Dendritic cell treated with granulocyte-macrophage colony-stimulating factor and Interleukin-4, amounts not matched to agents 40 ng/mL and 50 ng/mL, for 4 days (primary cell): ENCODE results near the gene CTDSP2.
"Not testable (repeated sequence)": the region's sequence is repeated elsewhere in the genome, so short reads cannot be mapped to it uniquely, and the experiment has no call there.

Source experiments
- H3K27ac Mint-ChIP-seq: one replicate; pipeline ENCODE4 v1.8.0; 2022; ENCODE audit warnings: mild to moderate bottlenecking, mixed read lengths
- H3K27me3 Mint-ChIP-seq: one replicate; pipeline ENCODE4 v1.8.0; 2022; ENCODE audit warnings: mild to moderate bottlenecking, mixed read lengths
- H3K36me3 Mint-ChIP-seq: one replicate; pipeline ENCODE4 v1.8.0; 2022; ENCODE audit warnings: low read depth, mixed read lengths
- H3K4me1 Mint-ChIP-seq: one replicate; pipeline ENCODE4 v1.8.0; 2022; ENCODE audit warnings: low read depth, mixed read lengths
- H3K4me3 Mint-ChIP-seq: one replicate; pipeline ENCODE4 v1.8.0; 2022; ENCODE audit warnings: mild to moderate bottlenecking, moderate library complexity, mixed read lengths
- H3K9me3 Mint-ChIP-seq: one replicate; pipeline ENCODE4 v1.8.0; 2022; ENCODE audit warnings: mixed read lengths
- intact Hi-C: fragments of 100-400 bp; cut with micrococcal nuclease; formaldehyde crosslinking; loops from one replicate; pipeline ENCODE4 v1.15.0; 2022

Gene CTDSP2

GRCh38 chr12:57887631-57888408, 41.3 kb upstream of the CTDSP2 start:
- intact Hi-C loops = no loop called here
- peaks cover 33% of the 10 kb centered on the region for H3K4me1 Mint-ChIP-seq
- no peaks in the 10 kb centered on the region for H3K36me3 Mint-ChIP-seq
- H3K4me3 Mint-ChIP-seq = no peak overlapping the region
- H3K9me3 Mint-ChIP-seq = no peaks in the 10 kb centered on the region
- H3K27me3 Mint-ChIP-seq = peaks cover 12% of the 10 kb centered on the region
- peak overlapping the region; percentile 43 for H3K27ac Mint-ChIP-seq

GRCh38 chr12:57886964-57887363, 40.4 kb upstream of the CTDSP2 start:
- H3K27ac Mint-ChIP-seq = peak overlapping the region; percentile 7
- H3K4me3 Mint-ChIP-seq, H3K9me3 Mint-ChIP-seq, intact Hi-C loops, H3K36me3 Mint-ChIP-seq: not testable (repeated sequence)
- H3K4me1 Mint-ChIP-seq = peaks cover 26% of the 10 kb centered on the region
- peaks cover 11% of the 10 kb centered on the region for H3K27me3 Mint-ChIP-seq

- Mint-ChIP-seq H3K36me3 (no peaks in the 10 kb centered on the region), H3K4me1 (peaks cover 24% of the 10 kb centered on the region), H3K27me3 (peaks cover 10% of the 10 kb centered on the region), H3K4me3 (no peak overlapping the region), H3K9me3 (no peaks in the 10 kb centered on the region), H3K27ac (peak overlapping the region; percentile 7)
- intact Hi-C loops = no loop called here
These were observed 40.0 kb upstream of the CTDSP2 start for GRCh38 chr12:57886542-57886941.

- no peaks in the 10 kb centered on the region for H3K36me3 Mint-ChIP-seq
- H3K4me3 Mint-ChIP-seq = no peak overlapping the region
- peaks cover 24% of the 10 kb centered on the region for H3K4me1 Mint-ChIP-seq
- peaks cover 10% of the 10 kb centered on the region for H3K27me3 Mint-ChIP-seq
- intact Hi-C loops = no loop called here
- H3K9me3 Mint-ChIP-seq = no peaks in the 10 kb centered on the region
- H3K27ac Mint-ChIP-seq = no peak overlapping the region
These were observed 38.7 kb upstream of the CTDSP2 start for GRCh38 chr12:57885207-57885606.

GRCh38 chr12:57883700-57884099, 37.2 kb upstream of the CTDSP2 start:
- no peak overlapping the region for H3K27ac Mint-ChIP-seq
- intact Hi-C loops = no loop called here
- H3K36me3 Mint-ChIP-seq = no peaks in the 10 kb centered on the region
- H3K4me1 Mint-ChIP-seq = peaks cover 10% of the 10 kb centered on the region
- H3K9me3 Mint-ChIP-seq = no peaks in the 10 kb centered on the region
- H3K4me3 Mint-ChIP-seq = no peak overlapping the region
- H3K27me3 Mint-ChIP-seq = peaks cover 7% of the 10 kb centered on the region

- Mint-ChIP-seq H3K9me3 (no peaks in the 10 kb centered on the region), H3K36me3 (no peaks in the 10 kb centered on the region), H3K27ac (no peak overlapping the region), H3K4me1 (peaks cover 5% of the 10 kb centered on the region), H3K27me3 (peaks cover 8% of the 10 kb centered on the region), H3K4me3 (no peak overlapping the region)
- intact Hi-C loops = no loop called here
These were observed 36.5 kb upstream of the CTDSP2 start for GRCh38 chr12:57883057-57883456.

GRCh38 chr12:57882575-57882974, 36.0 kb upstream of the CTDSP2 start:
- Mint-ChIP-seq H3K27me3 (peaks cover 12% of the 10 kb centered on the region), H3K27ac (no peak overlapping the region), H3K9me3 (no peaks in the 10 kb centered on the region), H3K36me3 (no peaks in the 10 kb centered on the region), H3K4me1 (peaks cover 5% of the 10 kb centered on the region), H3K4me3 (no peak overlapping the region)
- intact Hi-C loops = no loop called here

- H3K4me3 Mint-ChIP-seq = no peak overlapping the region
- intact Hi-C loops = no loop called here
- H3K36me3 Mint-ChIP-seq = no peaks in the 10 kb centered on the region
- peaks cover under 1% of the 10 kb centered on the region for H3K4me1 Mint-ChIP-seq
- H3K27me3 Mint-ChIP-seq = peaks cover 15% of the 10 kb centered on the region
- no peaks in the 10 kb centered on the region for H3K9me3 Mint-ChIP-seq
- no peak overlapping the region for H3K27ac Mint-ChIP-seq
These were observed 34.9 kb upstream of the CTDSP2 start for GRCh38 chr12:57881475-57881874.

- intact Hi-C loops, H3K27ac Mint-ChIP-seq, H3K4me3 Mint-ChIP-seq, H3K4me1 Mint-ChIP-seq, H3K9me3 Mint-ChIP-seq, H3K36me3 Mint-ChIP-seq: not testable (repeated sequence)
- peaks cover 15% of the 10 kb centered on the region for H3K27me3 Mint-ChIP-seq
These were observed 34.5 kb upstream of the CTDSP2 start for GRCh38 chr12:57881035-57881434.

- no peak overlapping the region for H3K4me3 Mint-ChIP-seq
- no peaks in the 10 kb centered on the region for H3K36me3 Mint-ChIP-seq
- peaks cover 12% of the 10 kb centered on the region for H3K27me3 Mint-ChIP-seq
- H3K27ac Mint-ChIP-seq = no peak overlapping the region
- peaks cover 20% of the 10 kb centered on the region for H3K4me1 Mint-ChIP-seq
- intact Hi-C loops = no loop called here
- H3K9me3 Mint-ChIP-seq = no peaks in the 10 kb centered on the region
These were observed 31.3 kb upstream of the CTDSP2 start for GRCh38 chr12:57877876-57878275.

- H3K4me1 Mint-ChIP-seq = peaks cover 20% of the 10 kb centered on the region
- intact Hi-C loops = no loop called here
- H3K27ac Mint-ChIP-seq = no peak overlapping the region
- H3K36me3 Mint-ChIP-seq = no peaks in the 10 kb centered on the region
- H3K9me3 Mint-ChIP-seq = no peaks in the 10 kb centered on the region
- peaks cover 8% of the 10 kb centered on the region for H3K27me3 Mint-ChIP-seq
- no peak overlapping the region for H3K4me3 Mint-ChIP-seq
These were observed 29.4 kb upstream of the CTDSP2 start for GRCh38 chr12:57875753-57876547.

- H3K9me3 Mint-ChIP-seq = no peaks in the 10 kb centered on the region
- peaks cover 20% of the 10 kb centered on the region for H3K4me1 Mint-ChIP-seq
- H3K36me3 Mint-ChIP-seq = no peaks in the 10 kb centered on the region
- peaks cover 9% of the 10 kb centered on the region for H3K27me3 Mint-ChIP-seq
- H3K27ac Mint-ChIP-seq = no peak overlapping the region
- H3K4me3 Mint-ChIP-seq = no peak overlapping the region
- intact Hi-C loops = no loop called here
These were observed 27.9 kb upstream of the CTDSP2 start for GRCh38 chr12:57874166-57875108.

GRCh38 chr12:57872362-57872761, 25.8 kb upstream of the CTDSP2 start:
- intact Hi-C loops = no loop called here
- Mint-ChIP-seq H3K27ac (no peak overlapping the region), H3K27me3 (peaks cover 6% of the 10 kb centered on the region), H3K36me3 (no peaks in the 10 kb centered on the region), H3K4me1 (peaks cover 20% of the 10 kb centered on the region), H3K4me3 (no peak overlapping the region), H3K9me3 (no peaks in the 10 kb centered on the region)

- H3K36me3 Mint-ChIP-seq = no peaks in the 10 kb centered on the region
- H3K4me3 Mint-ChIP-seq = no peak overlapping the region
- H3K27ac Mint-ChIP-seq = no peak overlapping the region
- peaks cover 14% of the 10 kb centered on the region for H3K4me1 Mint-ChIP-seq
- peaks cover 3% of the 10 kb centered on the region for H3K27me3 Mint-ChIP-seq
- no peaks in the 10 kb centered on the region for H3K9me3 Mint-ChIP-seq
- intact Hi-C loops = no loop called here
These were observed 23.4 kb upstream of the CTDSP2 start for GRCh38 chr12:57869927-57870318.
